GM21723 (cell line): ENCODE results near the gene FBXW9.
"Not testable (repeated sequence)": the region's sequence is repeated elsewhere in the genome, so short reads cannot be mapped to it uniquely, and the experiment has no call there.

ENCODE experiments used
- ATAC-seq: cut with Tn5 transposase; IDR thresholded peaks from one replicate; pipeline ENCODE4 v1.9.1; 2021; ENCODE audit warnings: mild to moderate bottlenecking, moderate library complexity; ENCODE audit not compliant: unreplicated experiment

Gene FBXW9

DNA sequence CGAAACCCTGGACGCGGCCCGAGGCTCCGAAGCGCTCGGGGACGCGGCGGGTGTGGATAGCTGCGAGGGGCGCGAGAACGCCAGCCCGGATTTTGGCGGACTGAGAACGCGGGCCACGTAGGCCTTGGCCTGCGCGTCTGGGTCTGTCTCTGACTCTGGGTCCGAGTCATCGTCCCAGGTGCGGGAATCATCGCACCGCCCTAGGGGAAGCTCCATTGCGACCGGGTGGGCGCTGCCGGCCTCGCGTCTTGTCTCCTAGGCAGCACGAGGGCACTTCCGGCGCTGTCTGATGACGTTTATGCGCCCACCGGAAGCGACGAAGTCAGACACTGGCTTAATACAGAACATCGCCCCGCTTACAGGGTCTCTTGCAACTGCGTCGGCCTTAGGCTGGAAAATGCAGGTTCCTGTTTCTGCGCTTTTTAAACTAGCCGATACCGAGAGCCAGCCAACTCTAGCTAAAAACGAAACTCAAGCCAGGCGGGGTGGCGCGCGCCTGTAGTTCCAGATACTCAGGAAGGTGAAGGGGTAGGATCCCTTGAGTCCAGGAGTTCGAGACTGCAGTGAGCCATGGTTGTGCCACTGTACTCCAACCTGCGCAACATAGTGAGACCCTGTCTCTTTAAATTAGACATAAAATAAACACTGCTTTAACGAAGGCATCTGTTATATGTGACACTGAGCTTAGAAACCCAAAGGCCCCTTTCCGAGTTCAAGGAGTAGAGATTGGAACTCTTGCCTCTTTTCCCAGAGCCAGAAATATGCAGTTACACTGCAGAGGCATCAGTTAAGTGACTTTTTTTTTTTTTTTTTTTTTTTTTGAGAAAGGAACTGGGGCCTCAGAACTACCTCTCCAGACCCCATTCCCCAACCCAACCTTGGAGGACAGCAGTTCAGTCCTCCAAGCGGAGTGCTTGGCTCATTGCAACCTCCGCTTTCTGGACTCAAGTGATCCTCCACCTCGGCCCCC is at the start of gene FBXW9:
Gene FBXW9 (minus strand): TSS at position 266 of the 970 bp plus-strand sequence. CDS start 50 bp downstream, at position 216.
- peak; percentile 60 for ATAC-seq

DNA sequence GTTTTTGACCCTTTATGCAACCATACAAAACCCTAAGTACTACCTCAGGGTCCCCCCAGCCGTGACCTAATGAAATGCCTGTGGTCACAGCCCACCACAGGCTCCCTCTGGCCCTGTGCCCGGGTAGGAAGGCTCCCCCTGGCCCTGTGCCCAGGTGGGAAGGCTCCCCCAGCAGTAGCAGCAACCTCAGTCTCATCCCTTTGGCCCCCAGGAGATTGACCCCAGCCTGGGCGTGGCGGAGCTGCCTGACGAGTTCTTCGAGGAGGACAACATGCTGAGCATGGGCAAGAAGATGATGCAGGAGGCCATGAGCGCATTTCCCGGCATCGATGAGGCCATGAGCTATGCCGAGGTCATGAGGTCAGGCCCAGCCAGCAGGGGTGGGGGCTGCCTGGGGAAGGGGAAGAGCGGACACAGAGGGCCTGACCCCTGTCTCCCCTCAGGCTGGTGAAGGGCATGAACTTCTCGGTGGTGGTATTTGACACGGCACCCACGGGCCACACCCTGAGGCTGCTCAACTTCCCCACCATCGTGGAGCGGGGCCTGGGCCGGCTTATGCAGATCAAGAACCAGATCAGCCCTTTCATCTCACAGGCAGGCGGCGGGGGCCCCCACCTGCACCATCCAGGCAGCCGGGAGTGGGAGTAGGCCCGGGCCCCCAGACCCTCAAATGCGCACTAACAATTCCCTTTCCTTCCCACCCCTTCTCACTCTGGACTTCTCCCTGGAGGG is 48.9 kb upstream of the FBXW9 start:
- ATAC-seq: no peak

DNA sequence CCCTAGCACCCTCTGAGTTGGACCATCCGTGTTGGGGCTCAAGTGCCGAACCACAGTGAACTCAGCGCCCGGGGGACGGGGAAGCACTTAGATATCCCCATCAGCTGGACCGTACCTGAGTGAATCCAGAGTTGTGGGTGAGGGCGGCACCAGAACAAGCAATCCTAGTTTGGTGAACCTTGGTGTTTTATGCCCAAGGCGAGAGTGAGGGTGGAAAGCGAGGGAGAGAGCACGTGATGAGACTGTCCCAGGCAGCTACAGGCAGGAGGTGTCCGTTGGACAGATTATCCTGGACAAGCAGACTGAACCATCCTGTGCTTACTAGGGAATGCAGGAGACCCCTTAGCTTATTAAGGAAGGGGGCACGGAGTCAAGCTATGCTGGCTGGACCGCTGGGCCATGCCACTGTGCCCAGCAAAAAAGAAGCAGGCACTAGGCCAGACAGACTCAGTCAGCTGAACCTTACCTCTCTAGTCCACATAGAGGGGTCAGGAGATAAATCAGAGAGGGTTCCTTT is 41.5 kb upstream of the FBXW9 start:
- no peak for ATAC-seq

GRCh38 chr19:12736995-12737834 is 40.8 kb upstream of the FBXW9 start, which contains the start of gene GET3:
GET3 (plus strand) TSS chr19:12737497; CDS start chr19:12737506, 9 bp downstream.
- peak; percentile 78 for ATAC-seq

DNA sequence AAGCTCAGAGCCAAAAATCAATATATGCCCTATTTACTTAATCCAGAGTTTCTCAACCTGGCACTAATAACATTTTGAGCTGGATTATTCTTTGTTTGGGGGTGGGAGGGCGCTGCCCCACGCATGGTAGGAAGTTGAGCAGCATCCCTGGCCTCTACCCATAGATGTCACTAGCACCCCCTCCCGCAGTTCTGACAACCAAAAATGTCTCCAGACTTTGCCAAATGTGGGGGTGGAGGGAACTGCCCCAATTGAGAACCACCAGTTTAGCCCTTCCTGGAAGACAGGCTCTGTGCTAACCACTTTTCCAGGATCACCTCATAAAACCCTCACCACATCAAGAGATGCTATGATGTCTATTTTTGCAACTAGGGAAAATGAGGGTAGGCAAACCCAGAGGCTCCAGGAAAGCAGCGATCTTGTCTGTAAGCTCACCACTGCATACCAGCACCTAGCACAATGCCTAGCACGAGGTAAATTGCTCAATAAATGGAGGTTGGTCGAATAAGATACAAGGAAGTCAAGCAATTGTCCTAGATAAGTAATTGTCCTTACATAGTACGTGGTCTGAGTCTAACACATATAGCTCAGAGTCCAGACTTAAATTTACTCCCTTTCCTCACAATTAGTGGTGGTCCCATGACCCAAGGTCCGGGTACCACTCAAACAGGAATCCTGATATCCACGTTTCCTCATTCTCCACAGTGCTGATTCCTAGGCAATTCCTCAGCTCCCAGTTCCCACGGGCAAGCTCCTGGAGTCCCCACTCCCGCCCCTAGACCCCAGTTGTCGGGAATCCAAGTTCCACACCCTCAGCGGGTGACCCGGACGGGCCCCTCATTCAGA is 37.2 kb upstream of the FBXW9 start:
- no peak for ATAC-seq

- ATAC-seq: no peak
Observed at GRCh38 chr19:12731337-12731736, 34.9 kb upstream of the FBXW9 start.

DNA sequence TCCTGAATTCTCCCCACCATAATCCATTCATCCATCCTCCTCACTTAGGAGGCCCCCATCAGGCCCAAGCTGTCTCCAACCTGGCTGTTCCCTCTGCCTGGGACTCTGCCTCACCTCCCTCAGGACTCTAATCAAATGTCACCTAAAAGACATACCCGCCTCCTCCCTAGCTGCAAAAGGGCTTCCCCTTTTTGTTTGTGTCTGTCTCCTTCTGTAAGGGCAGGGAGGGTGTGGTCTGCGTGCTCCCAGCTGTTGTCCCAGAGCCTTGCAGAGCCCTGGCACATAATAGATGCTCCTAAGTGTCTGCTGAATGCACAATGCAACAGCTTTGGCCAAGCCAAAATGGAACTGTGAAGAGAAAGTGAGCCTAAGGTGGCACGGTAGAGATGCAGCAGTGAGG is 33.6 kb upstream of the FBXW9 start:
- no peak for ATAC-seq

GRCh38 chr19:12727745-12728433 is 31.5 kb upstream of the FBXW9 start:
- no peak for ATAC-seq

DNA sequence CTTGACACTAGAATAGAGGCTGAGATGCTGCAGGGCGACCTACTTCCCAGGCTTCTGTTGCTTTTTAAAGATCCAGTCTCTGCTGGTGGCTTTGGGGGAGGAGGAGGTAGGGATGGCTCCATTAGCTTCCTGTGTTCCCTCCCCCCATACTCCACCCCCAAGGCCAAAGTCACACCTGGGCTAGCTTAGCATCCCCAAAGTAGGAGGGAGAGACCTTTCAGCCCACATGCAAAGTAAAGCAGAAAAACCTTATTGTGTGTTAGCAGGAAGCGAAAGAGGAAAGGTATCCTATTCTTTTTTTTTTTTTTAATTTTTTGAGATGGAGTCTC is 30.5 kb upstream of the FBXW9 start:
- ATAC-seq: no peak

DNA sequence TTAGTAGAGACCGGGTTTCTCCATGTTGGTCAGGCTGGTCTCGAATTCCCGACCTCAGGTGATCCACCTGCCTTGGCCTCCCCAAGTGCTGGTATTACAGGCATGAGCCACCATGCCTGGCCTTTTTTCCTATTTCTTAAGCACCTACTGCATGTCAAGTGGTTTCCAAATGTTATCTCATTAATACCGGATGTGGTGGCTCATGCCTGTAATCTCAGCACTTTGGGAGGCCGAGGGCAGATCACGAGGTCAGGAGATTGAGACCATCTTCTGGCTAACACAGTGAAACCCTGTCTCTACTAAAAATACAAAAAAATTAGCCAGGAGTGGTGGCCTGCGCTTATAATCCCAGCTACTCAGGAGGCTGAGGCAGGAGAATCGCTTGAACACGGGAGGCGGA is 29.2 kb upstream of the FBXW9 start:
- ATAC-seq: not testable (repeated sequence)

- ATAC-seq: no peak
Observed at GRCh38 chr19:12723641-12724426, 27.4 kb upstream of the FBXW9 start, which contains the start of gene TNPO2. TNPO2 (minus strand) TSS chr19:12723932; CDS start chr19:12720977, 2,955 bp downstream.

GRCh38 chr19:12723381-12723640 is 26.9 kb upstream of the FBXW9 start:
- no peak for ATAC-seq

DNA sequence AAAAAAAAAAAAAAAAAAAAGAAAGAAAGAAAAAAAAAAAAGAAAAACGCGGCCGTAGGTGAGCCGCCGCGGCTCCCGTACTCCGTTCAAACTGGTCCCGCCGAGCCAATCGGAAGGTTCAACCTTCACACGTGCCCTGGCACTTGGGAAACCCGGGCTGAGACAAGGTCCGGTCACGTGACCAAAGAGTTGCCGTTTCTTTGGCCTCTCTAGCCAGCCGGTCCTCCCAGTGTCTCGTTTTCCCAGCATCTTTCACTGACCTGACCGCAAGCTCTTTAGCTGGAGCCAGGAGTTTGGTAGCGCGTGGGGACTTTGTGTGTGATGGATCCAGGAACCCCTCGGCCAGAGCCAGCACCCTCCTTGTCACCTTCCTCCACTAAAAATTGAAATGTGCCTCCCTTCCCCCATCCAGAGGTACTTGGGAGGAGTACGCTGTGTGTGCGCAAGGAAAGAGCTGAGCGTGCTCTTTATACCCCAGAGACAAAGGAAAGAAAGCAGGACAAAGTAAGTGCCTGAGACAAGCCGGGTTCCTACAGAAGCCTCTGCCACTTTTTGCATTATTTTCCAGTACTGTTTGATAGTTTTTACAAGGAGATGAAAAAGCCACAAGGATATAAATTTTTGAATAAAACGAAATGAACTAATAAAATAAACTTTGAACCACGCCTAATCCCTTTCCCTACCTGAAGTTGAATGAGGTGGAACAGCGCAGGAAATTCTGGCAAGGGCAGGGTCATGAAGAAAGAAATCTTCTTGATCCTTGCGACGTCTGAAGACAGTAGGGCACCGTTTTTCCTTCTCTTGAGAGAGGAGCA is 26.3 kb upstream of the FBXW9 start:
- ATAC-seq: peak; percentile 58

- ATAC-seq: peak; percentile 8
Observed at GRCh38 chr19:12721656-12722565, 25.5 kb upstream of the FBXW9 start.

DNA sequence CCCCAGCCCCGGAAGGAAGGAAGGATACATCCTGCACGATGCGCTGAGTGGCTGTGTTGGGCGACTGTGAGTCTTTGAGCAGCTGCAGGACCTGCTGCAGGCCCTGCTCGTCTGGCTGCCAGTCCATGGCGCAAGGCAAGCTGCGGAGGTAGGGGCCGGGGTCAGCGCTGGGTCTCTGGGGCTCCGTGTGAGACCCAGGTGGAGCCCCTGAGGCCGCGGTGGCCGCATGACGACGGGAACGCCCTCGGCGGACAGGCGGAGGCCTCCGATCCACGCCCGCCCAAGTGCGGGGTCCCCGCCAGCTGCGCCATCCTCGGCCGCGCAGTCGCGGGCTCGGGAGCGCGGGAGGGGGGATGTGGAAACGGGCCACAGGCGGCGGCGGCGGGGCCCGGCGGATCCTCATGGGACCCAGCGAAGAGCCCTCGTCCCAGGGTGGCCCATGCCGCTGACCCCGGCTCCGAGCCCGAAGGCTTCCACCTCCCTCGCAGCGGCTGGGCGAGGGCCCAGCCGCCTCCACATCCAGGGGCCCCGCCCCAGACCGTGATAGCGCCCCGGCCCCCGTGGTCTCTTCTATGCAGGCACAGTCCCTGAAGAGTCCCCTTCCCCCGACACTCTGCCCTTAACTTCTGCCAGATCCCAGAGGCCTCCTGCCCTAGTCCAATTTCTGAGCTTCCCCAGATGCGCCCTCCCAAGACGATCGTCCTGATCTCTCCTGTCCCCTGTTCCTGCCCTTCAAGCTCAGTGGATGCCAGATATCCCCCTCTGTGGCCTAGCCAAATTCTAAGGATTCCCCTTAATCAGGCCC is 24.6 kb upstream of the FBXW9 start:
- ATAC-seq: no peak

DNA sequence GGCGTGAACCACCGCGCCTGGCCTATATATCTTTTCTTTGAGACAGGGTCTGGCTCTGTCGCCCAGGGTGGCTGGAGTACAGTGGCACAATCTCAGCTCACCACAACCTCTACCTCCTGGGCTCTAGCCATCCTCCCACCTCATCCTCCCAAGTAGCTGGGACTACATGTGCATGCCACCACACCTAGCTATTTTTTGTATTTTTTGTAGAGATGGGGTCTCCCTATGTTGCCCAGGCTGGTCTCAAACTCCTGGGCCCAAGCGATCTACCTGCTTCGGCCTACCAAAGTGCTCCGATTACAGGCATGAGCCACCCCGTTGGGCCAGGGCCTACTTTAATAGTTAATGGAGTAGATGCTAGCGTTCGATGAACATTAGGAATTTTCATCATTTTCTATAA is 23.9 kb upstream of the FBXW9 start:
- ATAC-seq: no peak
